ENCODE measurements around the gene NYNRIN.

Gene NYNRIN

DNA sequence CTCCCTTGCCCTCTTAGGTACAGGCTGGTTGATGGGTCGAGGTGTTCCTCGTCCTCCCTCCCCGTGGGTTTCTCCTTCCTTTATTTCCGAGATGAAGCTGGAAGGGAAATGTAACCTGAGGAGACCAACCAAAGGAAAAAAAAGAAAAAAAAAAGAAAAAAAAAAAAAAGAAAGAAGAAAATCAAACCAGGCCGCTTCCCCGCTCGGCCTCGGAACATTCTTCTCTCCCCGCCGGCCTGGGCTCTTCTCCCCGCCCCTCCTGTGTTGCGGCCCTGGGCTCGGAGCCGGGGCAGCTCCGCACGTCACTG is 32.4 kb upstream of the NYNRIN start:
- TF ChIP-seq, protein P1, sequence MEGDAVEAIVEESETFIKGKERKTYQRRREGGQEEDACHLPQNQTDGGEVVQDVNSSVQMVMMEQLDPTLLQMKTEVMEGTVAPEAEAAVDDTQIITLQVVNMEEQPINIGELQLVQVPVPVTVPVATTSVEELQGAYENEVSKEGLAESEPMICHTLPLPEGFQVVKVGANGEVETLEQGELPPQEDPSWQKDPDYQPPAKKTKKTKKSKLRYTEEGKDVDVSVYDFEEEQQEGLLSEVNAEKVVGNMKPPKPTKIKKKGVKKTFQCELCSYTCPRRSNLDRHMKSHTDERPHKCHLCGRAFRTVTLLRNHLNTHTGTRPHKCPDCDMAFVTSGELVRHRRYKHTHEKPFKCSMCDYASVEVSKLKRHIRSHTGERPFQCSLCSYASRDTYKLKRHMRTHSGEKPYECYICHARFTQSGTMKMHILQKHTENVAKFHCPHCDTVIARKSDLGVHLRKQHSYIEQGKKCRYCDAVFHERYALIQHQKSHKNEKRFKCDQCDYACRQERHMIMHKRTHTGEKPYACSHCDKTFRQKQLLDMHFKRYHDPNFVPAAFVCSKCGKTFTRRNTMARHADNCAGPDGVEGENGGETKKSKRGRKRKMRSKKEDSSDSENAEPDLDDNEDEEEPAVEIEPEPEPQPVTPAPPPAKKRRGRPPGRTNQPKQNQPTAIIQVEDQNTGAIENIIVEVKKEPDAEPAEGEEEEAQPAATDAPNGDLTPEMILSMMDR (conservative IDR thresholded peaks at IDR 0.05; ENCODE audit: low read depth, low read length): no peak
- no peak for DNase-seq (ENCODE audit: low read depth)
- peak overlapping the region; percentile 76 for H3K4me3 ChIP-seq (ENCODE audit: low read length)

DNA sequence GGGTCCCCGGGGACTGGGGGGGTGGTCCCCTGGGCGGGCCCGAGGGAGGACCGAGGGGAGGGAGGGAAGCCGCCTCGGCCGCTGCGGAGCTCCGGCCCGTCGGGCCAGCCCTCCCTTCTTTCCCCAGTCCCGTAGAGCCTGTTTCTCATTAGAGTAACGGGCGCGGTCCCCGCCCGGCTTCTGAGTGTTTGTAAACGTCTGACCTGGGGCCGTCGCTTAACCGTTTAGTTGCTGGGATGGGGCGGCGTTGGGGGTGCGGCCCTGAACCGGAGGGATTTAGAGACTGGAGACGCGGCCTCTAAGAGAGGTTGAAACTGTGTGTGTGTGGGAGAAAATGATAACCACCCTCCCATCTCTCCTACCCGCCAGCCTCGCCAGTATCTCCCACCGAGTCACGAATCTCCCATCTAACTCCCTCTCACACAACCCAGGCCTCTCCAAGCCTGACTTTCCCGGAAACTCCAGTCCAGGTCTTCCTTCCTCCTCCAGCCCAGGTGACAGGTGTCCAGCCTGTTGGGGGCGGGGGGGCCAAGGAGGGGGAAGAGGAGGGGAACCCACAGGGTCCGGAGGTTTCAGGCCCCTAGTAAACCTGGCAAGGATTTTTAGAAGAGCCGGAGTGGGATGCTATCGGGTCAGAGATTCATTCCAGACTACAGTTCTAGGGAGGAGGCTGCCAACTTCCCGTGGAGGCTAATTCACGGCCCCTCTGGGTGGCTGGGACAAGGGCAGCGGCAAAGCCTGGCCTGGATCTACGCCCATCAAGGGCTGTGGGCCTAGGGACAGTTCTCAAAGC is 31.9 kb upstream of the NYNRIN start:
- H3K4me3 ChIP-seq (ENCODE audit: low read length): peak overlapping the region; percentile 76
- peak; percentile 83 for DNase-seq (ENCODE audit: low read depth)
- TF ChIP-seq, protein P1 (conservative IDR thresholded peaks at IDR 0.05; ENCODE audit: low read depth, low read length): no peak

DNA sequence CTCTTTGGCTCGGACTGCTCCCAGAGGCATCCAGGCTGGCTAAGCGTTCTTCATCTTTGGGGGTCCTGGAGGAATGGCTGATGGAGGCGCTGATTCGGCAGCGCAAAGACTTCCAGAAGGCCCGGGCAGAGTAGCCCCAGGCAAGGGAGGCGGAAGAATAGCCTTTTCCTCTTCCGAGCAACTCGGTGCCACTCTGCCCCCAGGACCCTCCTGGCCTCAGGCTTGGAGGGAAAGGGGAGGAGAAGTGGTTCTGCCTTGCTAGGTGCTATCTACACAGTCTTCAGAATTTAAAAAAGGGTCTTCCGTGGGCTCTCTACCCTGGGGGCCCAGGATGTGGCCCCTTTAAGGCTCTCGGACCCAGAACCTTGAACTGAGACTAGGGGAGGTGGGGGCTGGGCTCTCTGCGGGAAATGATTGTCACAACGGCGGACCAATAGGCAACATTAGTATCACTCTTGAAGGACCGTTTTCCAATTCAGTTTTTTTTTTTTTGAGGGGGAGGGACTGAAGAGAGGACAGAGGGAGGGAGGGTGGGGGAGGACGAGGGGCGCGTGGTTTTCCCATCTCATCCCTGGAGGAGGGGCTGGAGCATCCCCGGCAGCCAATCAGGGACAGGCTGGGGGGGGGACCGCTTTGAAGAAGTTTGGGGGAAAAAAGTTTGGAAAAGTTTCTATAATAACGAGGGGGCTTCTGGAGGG is 31.1 kb upstream of the NYNRIN start, which contains the start of gene NFATC4:
Gene NFATC4 (plus strand): TSS at position 671 of the 698 bp plus-strand sequence. CDS start 157 bp downstream, outside the sequence.
- peak within 1 kb of the TSS; percentile 76 for H3K4me3 ChIP-seq (ENCODE audit: low read length)
- TF ChIP-seq, protein P1 (conservative IDR thresholded peaks at IDR 0.05; ENCODE audit: low read depth, low read length): no peak
- peak; percentile 67 for DNase-seq (ENCODE audit: low read depth)

DNA sequence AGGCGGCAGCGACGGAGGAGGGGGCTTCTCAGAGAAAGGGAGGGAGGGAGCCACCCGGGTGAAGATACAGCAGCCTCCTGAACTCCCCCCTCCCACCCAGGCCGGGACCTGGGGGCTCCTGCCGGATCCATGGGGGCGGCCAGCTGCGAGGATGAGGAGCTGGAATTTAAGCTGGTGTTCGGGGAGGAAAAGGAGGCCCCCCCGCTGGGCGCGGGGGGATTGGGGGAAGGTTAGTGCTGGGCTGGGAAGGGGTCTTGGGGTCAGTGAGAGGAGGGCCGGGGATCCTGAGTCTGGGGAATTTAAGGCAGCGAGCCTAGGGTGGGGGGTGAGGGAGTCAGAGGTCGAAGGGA is 30.6 kb upstream of the NYNRIN start:
- TF ChIP-seq, protein P1 (conservative IDR thresholded peaks at IDR 0.05; ENCODE audit: low read depth, low read length): no peak
- DNase-seq (ENCODE audit: low read depth): no peak
- peak overlapping the region; percentile 76 for H3K4me3 ChIP-seq (ENCODE audit: low read length)

DNA sequence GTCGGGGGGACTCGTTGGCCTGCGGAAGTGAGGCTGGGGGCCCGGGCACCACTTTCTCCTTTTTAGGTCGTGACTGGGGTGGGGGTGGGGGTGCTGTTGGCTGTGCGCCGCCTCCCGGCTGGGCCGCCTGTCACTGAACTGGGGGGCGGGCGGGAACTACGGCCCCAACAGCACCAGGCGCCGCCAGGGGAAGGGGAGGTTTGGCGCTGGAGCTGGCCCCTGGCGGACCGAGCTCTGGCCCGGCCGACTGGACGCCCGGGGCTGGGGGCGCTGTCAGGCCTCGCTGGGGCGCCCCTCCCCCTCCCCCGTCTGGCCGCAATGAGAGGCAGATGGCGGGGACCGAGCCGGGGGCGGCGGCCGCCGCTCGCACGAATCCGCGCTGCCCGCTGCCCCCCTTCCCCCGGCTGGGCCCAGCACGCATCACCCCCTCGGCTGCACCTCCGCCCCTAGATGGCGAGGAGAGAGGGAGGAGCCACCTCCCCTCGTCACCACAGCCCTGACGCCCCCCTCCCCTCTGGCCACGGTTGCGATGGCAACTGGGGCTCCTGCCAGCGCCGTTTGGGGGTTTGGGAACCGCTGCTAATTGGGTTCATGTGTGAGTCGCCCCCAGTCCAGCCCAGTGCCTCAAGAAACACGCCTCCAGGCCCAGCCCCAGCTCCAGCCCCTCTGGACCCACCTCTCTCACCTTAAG is 30.1 kb upstream of the NYNRIN start:
- no peak for DNase-seq (ENCODE audit: low read depth)
- TF ChIP-seq, protein P1 (conservative IDR thresholded peaks at IDR 0.05; ENCODE audit: low read depth, low read length): no peak
- H3K4me3 ChIP-seq (ENCODE audit: low read length): peak overlapping the region; percentile 76

DNA sequence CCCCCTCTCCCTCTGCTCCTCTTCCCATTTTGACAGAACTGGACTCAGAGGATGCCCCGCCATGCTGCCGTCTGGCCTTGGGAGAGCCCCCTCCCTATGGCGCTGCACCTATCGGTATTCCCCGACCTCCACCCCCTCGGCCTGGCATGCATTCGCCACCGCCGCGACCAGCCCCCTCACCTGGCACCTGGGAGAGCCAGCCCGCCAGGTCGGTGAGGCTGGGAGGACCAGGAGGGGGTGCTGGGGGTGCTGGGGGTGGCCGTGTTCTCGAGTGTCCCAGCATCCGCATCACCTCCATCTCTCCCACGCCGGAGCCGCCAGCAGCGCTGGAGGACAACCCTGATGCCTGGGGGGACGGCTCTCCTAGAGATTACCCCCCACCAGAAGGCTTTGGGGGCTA is 29.3 kb upstream of the NYNRIN start:
- TF ChIP-seq, protein P1 (conservative IDR thresholded peaks at IDR 0.05; ENCODE audit: low read depth, low read length): no peak
- DNase-seq (ENCODE audit: low read depth): no peak
- H3K4me3 ChIP-seq (ENCODE audit: low read length): peak overlapping the region; percentile 76

Data from retinal pigment epithelial cell (primary cell).